HG02870 (cell line): ENCODE results near the gene CACNA1C.

ENCODE experiments used
- ATAC-seq: cut with Tn5 transposase; IDR thresholded peaks from one replicate; pipeline ENCODE4 v1.9.1; 2021; ENCODE audit warnings: mild to moderate bottlenecking, moderate library complexity; ENCODE audit not compliant: unreplicated experiment

Gene CACNA1C

GRCh38 chr12:2034633-2035430 is 18.0 kb upstream of the CACNA1C start:
- ATAC-seq: peak; percentile 70

DNA sequence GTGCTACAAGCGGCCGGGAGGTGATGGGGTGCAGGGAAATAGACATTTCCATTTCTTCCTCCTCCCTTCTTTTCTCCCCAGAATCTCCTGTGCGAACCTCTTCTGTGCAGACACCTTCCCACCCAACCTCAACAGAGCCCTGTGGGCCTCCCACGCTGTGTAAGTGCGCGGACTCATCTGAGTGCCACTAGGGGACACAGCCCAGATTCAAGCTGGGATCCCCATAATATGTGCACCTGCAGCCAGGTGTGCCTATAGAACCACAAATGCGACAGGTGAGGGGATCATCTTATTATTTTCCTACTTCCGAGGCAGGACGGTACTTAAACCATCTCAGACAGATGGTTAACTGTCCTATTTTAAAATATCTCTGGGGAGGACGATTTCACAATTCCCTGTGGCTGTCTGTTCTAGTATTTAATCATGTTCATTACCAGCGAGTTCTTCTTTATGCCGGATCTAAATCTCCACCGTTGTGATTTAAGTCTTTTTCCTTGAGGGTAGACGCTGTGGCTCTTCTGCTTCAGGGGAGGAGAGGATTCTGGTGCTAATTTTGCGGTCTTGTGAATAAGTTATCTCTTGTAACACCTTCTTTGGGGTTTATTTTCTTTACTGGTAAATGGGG is 17.2 kb upstream of the CACNA1C start:
- no peak for ATAC-seq

- ATAC-seq: no peak
Measured at GRCh38 chr12:2039034-2039433, 13.8 kb upstream of the CACNA1C start.

GRCh38 chr12:2043054-2043453 is 9.7 kb upstream of the CACNA1C start:
- ATAC-seq: no peak

- ATAC-seq: no peak
Measured at GRCh38 chr12:2044165-2044564, 8.6 kb upstream of the CACNA1C start.

- no peak for ATAC-seq
Measured at GRCh38 chr12:2046957-2047356, 5.8 kb upstream of the CACNA1C start.

GRCh38 chr12:2047752-2048151 is 5.0 kb upstream of the CACNA1C start:
- no peak for ATAC-seq

GRCh38 chr12:2049604-2050540 is 2.9 kb upstream of the CACNA1C start:
- ATAC-seq: no peak

GRCh38 chr12:2051700-2052621 is 826 bp upstream of the CACNA1C start:
- ATAC-seq: no peak

GRCh38 chr12:2053691-2054090 is 904 bp downstream of the CACNA1C start:
- no peak for ATAC-seq

DNA sequence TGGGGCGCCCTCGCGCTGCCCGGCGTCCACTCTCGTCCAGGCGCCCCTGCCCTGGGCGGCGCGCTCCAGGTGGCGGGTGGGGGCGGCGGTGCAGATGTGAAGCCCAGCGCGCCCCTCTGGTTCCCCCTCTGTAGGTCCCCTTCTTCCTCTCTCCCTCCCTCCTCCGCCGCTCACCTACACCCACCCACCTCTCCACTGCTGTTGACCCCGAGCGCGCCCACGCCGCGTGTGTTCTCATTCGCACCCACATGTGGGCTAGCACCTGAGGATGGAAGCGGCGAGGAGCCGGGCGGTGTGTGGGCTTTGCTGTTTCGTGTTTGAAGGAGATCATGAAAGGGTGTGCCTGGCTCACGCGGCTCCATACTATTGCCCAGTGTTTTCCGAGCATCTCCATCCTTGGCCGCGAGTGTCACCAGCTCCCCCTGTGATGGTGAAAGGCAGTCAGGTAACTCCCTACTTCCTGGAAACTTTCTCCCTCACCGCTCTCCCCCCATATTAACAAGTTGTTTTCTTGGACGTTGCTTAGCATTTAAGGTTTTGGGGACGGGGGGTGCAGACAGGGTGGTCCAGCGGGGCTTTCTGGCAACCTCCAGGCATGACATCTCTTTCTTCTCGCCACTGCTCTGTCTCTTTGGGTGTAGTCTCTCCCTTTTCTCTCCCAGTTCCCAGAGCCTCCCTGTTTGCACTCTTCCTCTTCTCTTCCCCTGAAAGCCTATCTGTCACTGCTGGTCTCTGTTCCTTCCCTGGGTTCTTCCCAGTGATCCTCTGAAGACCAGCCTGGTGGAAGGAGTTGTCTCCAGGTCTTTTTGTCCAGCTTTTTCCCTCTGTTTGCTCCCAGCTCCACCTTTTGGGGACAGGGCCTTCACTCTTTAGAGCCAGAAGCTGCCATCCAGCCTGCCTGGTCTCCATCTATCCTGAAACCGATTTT is 1.6 kb downstream of the CACNA1C start:
- ATAC-seq: no peak

GRCh38 chr12:2057041-2057794 is 4.4 kb downstream of the CACNA1C start:
- ATAC-seq: no peak

- ATAC-seq: no peak
Measured at GRCh38 chr12:2057795-2058408, 5.1 kb downstream of the CACNA1C start.

DNA sequence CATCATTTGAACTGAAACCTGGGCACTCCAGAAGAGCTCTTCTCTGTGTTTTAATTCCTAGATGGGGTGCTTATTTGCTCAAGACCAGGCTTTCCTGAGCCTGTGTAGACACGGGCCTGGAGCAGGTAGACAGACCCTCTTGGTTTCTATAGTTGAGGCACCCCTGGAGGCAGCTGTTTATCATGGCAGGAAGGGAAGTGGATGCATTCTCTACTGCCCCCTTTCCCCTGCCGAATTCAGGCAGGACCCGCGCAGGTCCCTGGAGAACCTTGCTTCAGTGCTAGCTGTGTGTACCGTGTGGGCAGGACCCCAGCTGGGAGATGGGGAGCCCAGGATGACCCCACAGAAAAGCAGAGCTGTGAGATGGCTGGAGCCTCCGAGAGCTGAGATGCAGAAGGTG is 6.0 kb downstream of the CACNA1C start:
- no peak for ATAC-seq

GRCh38 chr12:2061402-2061801 is 8.6 kb downstream of the CACNA1C start:
- no peak for ATAC-seq

DNA sequence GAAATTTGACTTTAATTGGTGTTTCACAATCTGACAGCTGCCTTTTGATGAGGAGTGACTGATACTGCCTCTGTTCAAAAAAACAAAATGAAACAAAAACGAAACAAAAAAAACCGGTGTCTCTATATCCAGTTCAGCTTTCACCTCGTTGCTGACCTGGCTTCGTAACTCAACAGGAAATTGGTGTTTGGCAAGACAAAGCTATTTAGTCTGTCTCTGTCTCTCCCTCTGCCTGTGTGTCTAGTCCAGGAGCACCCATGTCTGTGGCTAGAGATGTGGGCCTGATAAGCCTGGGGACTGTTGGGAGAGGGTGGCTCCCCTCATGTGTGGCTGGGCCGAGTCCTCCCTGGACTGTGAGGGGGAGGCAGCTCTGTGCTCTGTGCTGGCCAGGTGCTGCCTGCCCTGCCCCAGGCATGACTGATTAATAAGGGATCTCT is 11.3 kb downstream of the CACNA1C start:
- ATAC-seq: no peak

DNA sequence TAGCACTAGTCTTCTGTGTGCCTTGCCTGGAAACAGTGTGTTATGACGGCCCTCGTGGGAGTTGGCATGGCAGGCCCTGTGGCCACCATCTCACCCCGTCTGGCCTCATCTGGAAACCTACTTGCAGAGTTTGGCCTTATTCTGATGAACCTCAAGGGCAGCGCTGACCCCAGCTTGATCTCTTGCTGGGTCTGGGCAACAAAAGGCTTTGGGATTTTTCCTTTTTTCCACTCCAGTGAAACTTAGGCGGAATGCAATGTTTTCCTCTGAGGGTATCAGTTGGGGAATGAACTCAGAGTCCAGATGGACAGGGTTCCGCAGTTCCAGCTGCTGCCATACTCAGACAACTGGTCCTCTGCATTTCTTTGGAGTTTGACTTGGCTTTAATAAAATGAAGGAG is 15.9 kb downstream of the CACNA1C start:
- no peak for ATAC-seq

- ATAC-seq: no peak
Measured at GRCh38 chr12:2070440-2071045, 17.8 kb downstream of the CACNA1C start.
